Measurements from ENCODE around the gene DCTN5. TPM values are rescaled to one million over a fixed set of nuclear protein-coding genes. Genes with fewer than 3 reads are reported as not detected.
A peak's percentile ranks its signal among the peaks of the same experiment; 100 is the strongest.

DCTN5 gene
- total RNA-seq, 1 donor from 2014 or later, result 38.2 TPM

GRCh38 chr16:23687034-23687808 lies 46.0 kb downstream of the DCTN5 start:
- no peak for DNase-seq (ENCODE audit: missing footprints)
- ATAC-seq, result no peak
- intact Hi-C loops (cut with DNase I), result no loop called here

- DNase-seq (ENCODE audit: missing footprints), result no peak
- intact Hi-C loops (cut with DNase I), result no loop called here
- ATAC-seq, result no peak
Measured at GRCh38 chr16:23689442-23690187, 48.3 kb downstream of the DCTN5 start.

GRCh38 chr16:23690771-23691482 lies 49.7 kb downstream of the DCTN5 start:
- intact Hi-C loops (cut with DNase I), result no loop called here
- DNase-seq (ENCODE audit: missing footprints), result no peak
- ATAC-seq, result no peak

GRCh38 chr16:23691483-23692189 lies 50.4 kb downstream of the DCTN5 start:
- DNase-seq (ENCODE audit: missing footprints), result no peak
- no peak for ATAC-seq
- intact Hi-C loops (cut with DNase I), result no loop called here

- DNase-seq (ENCODE audit: missing footprints) (no peak), ATAC-seq (no peak)
- intact Hi-C loops (cut with DNase I), result no loop called here
Measured at GRCh38 chr16:23692190-23692837, 51.0 kb downstream of the DCTN5 start.

- DNase-seq (ENCODE audit: missing footprints) (no peak), ATAC-seq (no peak)
- intact Hi-C loops (cut with DNase I), result no loop called here
Measured at GRCh38 chr16:23694265-23694643, 53.0 kb downstream of the DCTN5 start.

GRCh38 chr16:23694644-23695373 lies 53.5 kb downstream of the DCTN5 start:
- intact Hi-C loops (cut with DNase I), result no loop called here
- peak; percentile 69 for DNase-seq (ENCODE audit: missing footprints)
- ATAC-seq, result peak; percentile 36

- DNase-seq (ENCODE audit: missing footprints) (peak; percentile 49), ATAC-seq (no peak)
Measured at GRCh38 chr16:23695756-23696155, 54.5 kb downstream of the DCTN5 start.

GRCh38 chr16:23699100-23699499 lies 57.8 kb downstream of the DCTN5 start:
- no peak for DNase-seq (ENCODE audit: missing footprints)
- no peak for ATAC-seq
- intact Hi-C loops (cut with DNase I), result no loop called here

More at GRCh38 chr16:23695756-23696155, 54.5 kb downstream of the DCTN5 start:
- intact Hi-C loops (cut with DNase I), result no loop called here

GRCh38 chr16:23700093-23700492 lies 58.8 kb downstream of the DCTN5 start:
- intact Hi-C loops (cut with DNase I), result no loop called here
- DNase-seq (ENCODE audit: missing footprints) (no peak), ATAC-seq (no peak)

GRCh38 chr16:23700509-23700908 lies 59.2 kb downstream of the DCTN5 start:
- intact Hi-C loops (cut with DNase I), result no loop called here
- no peak for ATAC-seq
- no peak for DNase-seq (ENCODE audit: missing footprints)

- ATAC-seq (no peak), DNase-seq (ENCODE audit: missing footprints) (no peak)
- intact Hi-C loops (cut with DNase I), result no loop called here
Measured at GRCh38 chr16:23701045-23701444, 59.8 kb downstream of the DCTN5 start.

- intact Hi-C loops (cut with DNase I), result no loop called here
- DNase-seq (ENCODE audit: missing footprints) (no peak), ATAC-seq (no peak)
Measured at GRCh38 chr16:23702951-23703350, 61.7 kb downstream of the DCTN5 start.

GRCh38 chr16:23704772-23705516 lies 63.7 kb downstream of the DCTN5 start:
- ATAC-seq, result no peak

GRCh38 chr16:23705517-23705902 lies 64.2 kb downstream of the DCTN5 start:
- ATAC-seq, result no peak
- DNase-seq (ENCODE audit: missing footprints), result no peak
- intact Hi-C loops (cut with DNase I), result no loop called here

More at GRCh38 chr16:23704772-23705516, 63.7 kb downstream of the DCTN5 start:
- intact Hi-C loops (cut with DNase I), result no loop called here
- DNase-seq (ENCODE audit: missing footprints), result no peak

- DNase-seq (ENCODE audit: missing footprints) (no peak), ATAC-seq (no peak)
- intact Hi-C loops (cut with DNase I), result no loop called here
Measured at GRCh38 chr16:23706439-23706838, 65.2 kb downstream of the DCTN5 start.

GRCh38 chr16:23709536-23709935 lies 68.3 kb downstream of the DCTN5 start:
- intact Hi-C loops (cut with DNase I), result no loop called here
- ATAC-seq (no peak), DNase-seq (ENCODE audit: missing footprints) (no peak)

Data from Right ventricle myocardium inferior (tissue), 1 donor.